Neutrophil (primary cell): ENCODE measurements around the gene ARHGEF4.

ENCODE experiments used
- H3K27ac ChIP-seq: fragments of 200-600 bp; sonication (generic); 2 replicates; pipeline ENCODE4 v1.5.1; 2016; ENCODE audit warnings: mild to moderate bottlenecking, moderate library complexity
- H3K27me3 ChIP-seq: fragments of 200-600 bp; sonication (generic); 2 replicates; pipeline ENCODE4 v1.6.0; 2016; ENCODE audit warnings: mild to moderate bottlenecking
- H3K36me3 ChIP-seq: fragments of 200-600 bp; sonication (generic); 2 replicates; pipeline ENCODE4 v1.5.1; 2017
- H3K4me1 ChIP-seq, 2 experiments: fragments of 200-600 bp in 1 of 2; sonication (generic) in 1 of 2; 1 replicate in 1 of 2; 2 replicates in 1 of 2; pipeline versions ENCODE4 v1.5.1 to v1.6.1; 2013 to 2016; ENCODE audit warnings: low read depth in 1 of 2, low read length in 1 of 2, mild to moderate bottlenecking in 1 of 2, moderate library complexity in 1 of 2; ENCODE audit not compliant: control insufficient read depth in 1 of 2, insufficient read depth in 1 of 2
- H3K4me3 ChIP-seq, 2 experiments: fragments of 200-600 bp in 1 of 2; sonication (generic) in 1 of 2; 1 replicate in 1 of 2; 2 replicates in 1 of 2; pipeline ENCODE4 v1.5.1; 2013 to 2016; ENCODE audit warnings: low read depth in 1 of 2, low read length in 1 of 2, mild to moderate bottlenecking in 1 of 2, moderate library complexity in 1 of 2
- H3K9me3 ChIP-seq: fragments of 200-600 bp; sonication (generic); 2 replicates; pipeline ENCODE4 v1.5.1; 2016
- TF ChIP-seq, protein P1 (sequence below): fragments of 200-600 bp; sonication (generic); IDR thresholded peaks from 2 replicates; pipeline ENCODE4 v1.5.1; 2016; ENCODE audit warnings: antibody characterized with exemption

The ARHGEF4 gene

GRCh38 chr2:131094463-131095281 lies 258.0 kb downstream of the ARHGEF4 start:
- Histone ChIP-seq H3K4me3 (peak overlapping the region; percentile 96 to 97), H3K27ac (peak overlapping the region; percentile 98), H3K4me1 (peaks cover 14% of the 10 kb centered on the region in 2 experiments), H3K27me3 (no peaks in the 10 kb centered on the region), H3K36me3 (no peaks in the 10 kb centered on the region), H3K9me3 (no peaks in the 10 kb centered on the region)
- TF ChIP-seq, protein P1, sequence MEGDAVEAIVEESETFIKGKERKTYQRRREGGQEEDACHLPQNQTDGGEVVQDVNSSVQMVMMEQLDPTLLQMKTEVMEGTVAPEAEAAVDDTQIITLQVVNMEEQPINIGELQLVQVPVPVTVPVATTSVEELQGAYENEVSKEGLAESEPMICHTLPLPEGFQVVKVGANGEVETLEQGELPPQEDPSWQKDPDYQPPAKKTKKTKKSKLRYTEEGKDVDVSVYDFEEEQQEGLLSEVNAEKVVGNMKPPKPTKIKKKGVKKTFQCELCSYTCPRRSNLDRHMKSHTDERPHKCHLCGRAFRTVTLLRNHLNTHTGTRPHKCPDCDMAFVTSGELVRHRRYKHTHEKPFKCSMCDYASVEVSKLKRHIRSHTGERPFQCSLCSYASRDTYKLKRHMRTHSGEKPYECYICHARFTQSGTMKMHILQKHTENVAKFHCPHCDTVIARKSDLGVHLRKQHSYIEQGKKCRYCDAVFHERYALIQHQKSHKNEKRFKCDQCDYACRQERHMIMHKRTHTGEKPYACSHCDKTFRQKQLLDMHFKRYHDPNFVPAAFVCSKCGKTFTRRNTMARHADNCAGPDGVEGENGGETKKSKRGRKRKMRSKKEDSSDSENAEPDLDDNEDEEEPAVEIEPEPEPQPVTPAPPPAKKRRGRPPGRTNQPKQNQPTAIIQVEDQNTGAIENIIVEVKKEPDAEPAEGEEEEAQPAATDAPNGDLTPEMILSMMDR, result no peak
